SK-MEL-5 (cell line): Measurements from ENCODE around the gene NRDE2. TPM values are rescaled to one million over a fixed set of nuclear protein-coding genes. Genes with fewer than 3 reads are reported as not detected.

ENCODE experiments used
- DNase-seq: peaks from one replicate; pipeline ENCODE4 v3.0.0-alpha.2; 2016; ENCODE audit warnings: low read depth, low spot score
- in situ Hi-C: cut with HindIII; loops from 2 replicates; pipeline ENCODE4 v1.10.0; 2016; ENCODE audit warnings: low sequenced_read_pairs, high pct_unique_total_duplicates, low pct_unique_long_range_greater_than_20kb
- total RNA-seq: library from RNA; depleted of rRNA; stranded (reverse); fragments of >200 nt; shearing (Covaris generic); gene quantifications from 2 replicates; pipeline ENCODE4 v1.2.3, GENCODE V29; 2014

NRDE2 gene
- total RNA-seq, 1 experiment from 2014 or later = 11.0 TPM

DNA sequence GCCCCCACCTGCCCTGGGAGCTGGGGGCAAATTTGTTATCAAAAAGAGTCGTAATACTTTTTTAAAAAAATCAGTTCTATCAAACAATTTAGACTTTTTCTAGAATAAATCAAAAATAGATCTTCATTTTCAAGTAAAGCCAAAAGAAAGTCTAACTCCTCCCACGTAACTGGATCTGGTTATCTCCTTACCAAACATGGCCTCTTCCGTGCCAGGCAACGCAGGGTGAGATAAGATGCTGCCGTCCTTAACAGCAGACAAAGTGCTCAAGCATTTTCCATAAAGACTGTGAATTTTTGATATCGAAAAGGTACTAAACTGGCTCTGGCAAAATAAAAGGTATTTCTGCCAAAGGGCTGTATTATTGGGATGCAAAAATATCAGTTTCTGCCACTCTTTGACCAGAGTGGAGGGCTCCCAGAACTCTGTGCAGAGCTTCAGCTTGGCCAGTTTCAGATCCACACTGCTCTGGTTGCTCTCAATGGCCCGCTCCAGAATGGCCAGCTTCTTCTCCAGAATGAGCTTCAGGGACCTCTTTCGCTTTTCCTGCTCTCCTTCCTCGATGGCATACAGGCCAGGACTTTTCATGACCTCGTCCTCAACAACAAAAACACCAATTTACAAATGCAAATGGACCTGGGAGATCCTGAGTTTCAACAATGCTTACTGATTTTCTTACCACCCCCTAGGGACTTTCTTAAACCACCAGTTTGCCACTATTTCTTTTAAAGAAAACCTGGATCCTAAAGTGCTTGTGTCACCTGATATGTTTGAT lies 29.0 kb downstream of the NRDE2 start:
- DNase-seq = no peak
- in situ Hi-C loops = no loop called here

DNA sequence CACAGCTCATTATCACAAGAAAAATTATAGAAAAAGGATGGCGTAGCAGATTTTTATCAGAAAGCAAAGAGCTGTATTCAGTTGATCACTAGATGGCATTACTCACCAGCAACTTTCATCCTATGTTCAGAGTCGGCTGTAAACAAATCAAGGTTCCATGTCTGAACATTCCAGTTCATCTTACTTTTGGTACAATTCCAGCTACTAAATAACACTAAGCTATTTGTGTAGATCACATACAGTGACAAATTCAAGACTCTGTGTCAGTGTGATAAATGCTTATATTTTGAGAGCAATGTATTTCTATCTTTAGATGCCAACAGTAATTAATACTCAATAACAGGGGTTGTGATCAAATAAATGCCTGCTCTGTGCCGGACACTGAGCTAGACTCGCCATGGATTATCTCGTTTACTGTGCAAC lies 30.1 kb downstream of the NRDE2 start:
- DNase-seq = peak; percentile 63
- in situ Hi-C loops = no loop called here

DNA sequence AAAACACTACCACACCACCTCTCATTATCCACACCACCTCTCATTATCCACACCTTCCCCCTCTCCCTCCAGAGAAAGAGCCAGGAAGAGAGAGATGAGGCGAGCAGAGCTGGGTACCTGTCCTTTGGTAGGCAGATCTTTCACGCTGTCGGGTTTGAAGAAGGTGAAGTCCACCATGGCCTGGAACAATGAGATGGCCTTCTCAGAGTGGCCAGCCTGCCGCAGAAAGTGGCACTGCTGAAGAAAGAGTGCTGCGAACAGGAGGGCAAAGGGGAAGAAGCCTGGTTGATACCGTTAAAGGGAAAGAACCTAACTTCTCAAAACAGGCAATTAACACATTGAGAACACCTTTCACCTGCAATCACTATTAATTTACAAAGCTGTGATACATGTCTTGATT lies 30.6 kb downstream of the NRDE2 start:
- in situ Hi-C loops = no loop called here
- no peak for DNase-seq

DNA sequence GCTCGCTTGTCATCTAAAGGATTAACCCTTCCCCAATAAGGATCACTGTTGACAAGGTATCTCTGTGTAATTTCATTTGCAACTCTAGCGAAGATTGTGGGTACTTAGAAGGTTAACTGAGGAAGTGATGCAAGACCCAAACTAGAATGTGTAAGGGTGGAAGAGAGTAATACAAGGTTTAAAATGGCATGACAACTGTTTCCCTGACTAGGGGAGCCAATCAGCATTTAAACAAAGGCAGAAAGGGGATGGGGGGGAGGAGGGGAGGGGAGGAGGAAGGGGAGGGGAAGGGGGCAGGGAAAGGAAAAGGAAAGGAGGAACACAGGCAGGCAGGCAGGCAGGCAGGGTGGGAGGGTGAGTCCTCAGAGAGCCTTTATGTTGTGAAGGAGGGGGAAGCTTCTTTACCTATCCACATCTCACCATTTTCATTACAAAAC lies 31.1 kb downstream of the NRDE2 start:
- DNase-seq = no peak
- in situ Hi-C loops = no loop called here

DNA sequence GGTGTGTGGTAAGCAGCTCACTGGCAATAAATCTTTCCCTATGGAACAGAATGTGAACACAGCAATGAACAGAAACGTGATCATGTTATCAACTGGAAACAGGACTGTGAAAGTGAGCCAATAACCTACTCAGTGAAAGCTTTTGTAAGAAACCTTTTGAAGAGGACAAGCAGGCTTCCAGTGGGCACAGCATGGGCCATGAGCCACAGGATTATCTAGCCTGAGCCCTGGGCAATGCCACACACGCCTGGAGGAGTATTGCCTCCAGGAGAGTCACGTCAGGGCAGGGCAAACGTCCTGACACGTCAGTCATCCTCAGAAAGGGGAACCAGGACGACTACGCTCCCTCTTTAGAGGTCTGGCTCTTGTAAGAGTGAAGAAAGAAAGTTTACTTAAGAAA lies 32.3 kb downstream of the NRDE2 start:
- in situ Hi-C loops = no loop called here
- no peak for DNase-seq

DNA sequence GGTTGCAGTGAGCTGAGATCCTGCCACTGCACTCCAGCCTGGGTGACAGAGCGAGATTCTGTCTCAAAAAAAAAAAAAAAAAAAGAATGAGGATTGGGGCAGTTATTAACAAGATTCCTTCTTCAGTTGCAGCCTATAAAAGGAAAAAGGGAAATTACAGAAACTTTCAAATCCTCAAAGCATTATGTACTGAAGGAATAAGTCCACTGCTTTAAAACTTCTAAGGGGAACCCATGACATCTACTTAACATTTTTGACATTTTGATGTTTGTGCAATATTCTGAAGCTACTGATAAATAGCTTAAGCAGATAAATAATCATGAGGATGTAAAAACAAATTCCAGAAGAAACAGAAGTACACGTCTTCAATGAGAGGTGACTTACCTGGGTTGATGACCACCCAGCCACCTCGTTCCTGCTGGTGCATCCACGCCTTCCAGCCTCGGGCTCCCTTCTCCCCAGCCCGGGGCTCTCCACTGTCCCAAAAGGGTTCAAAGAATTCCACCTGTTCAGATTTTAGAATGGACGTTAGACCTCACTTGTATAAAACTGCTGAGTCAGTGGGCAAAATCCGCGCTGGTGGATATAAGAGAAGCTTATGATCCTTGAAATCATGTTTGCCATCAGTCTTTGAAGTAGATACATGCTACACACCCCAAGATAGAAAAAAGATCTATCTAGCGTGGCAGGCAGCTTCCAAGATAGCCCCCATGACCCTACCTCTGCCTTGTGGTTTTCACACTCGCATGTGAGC lies 33.7 kb downstream of the NRDE2 start:
- in situ Hi-C loops = no loop called here
- DNase-seq = no peak

DNA sequence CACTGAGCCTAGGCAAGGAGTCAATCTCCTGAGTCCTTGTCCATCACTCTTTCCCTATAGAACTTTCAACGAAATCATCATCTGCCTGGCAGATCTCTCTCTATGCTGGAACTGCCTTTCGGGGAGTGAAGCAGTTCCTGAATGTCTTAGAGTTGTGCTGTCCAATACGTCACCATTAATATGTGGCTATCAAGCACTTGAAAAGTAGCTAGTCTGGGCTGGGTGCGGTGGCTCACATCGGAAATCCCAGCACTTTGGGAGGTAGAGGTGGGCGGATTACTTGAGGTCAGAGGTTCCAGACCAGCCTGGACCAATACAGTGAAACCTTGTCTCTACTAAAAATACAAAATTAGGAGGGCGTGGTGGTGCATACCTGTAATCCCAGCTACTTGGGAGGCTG lies 35.1 kb downstream of the NRDE2 start:
- DNase-seq = no peak
- in situ Hi-C loops = no loop called here

DNA sequence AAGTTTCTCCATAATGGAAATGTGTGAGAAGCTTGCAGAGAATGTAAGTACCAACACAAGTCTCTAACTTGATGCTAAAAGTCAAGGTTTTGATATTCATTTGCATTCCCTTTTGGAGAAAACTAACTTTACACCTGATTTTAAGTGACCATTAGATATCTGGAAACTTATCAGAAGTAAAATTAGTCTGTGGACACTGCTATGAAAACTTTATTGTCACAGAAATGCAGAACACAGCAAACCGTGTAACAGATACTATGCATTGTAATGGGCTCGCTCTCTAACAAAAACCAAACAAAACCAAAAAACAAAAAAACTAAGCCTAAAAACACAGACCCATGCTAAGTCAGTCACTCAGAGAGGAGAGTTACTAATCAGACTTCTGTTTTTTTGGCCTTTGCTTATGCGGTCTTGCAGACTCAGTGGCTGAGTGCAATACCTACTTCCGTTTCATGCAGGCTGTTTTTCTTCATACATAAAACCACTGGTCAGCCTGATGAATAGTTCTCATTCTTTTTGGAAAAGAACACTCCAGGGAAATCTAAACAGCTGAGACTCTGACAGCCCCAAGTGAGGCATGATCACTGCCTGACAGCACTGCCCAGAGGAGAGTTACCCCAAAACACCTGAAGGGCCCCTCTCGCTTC lies 35.7 kb downstream of the NRDE2 start:
- peak; percentile 79 for DNase-seq
- in situ Hi-C loops = no loop called here

DNA sequence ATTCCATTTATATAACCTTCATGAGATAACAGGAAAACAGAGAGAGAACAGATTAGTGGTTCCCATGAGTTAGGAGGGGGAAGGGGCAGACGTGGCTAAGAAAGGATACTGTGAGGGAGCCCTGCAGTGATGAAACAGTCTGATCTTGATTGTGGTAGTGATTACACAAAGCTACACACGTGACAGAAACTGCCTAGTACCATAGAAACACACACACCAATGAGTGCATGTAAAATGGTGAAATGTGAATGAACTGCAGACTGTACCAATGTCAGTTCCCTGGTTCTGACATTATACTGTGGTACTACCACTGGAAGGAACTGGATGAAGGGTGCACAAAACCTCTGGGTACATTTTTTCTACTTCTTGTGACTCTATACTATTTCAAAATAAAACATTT lies 36.9 kb downstream of the NRDE2 start:
- peak; percentile 24 for DNase-seq
- in situ Hi-C loops = no loop called here

DNA sequence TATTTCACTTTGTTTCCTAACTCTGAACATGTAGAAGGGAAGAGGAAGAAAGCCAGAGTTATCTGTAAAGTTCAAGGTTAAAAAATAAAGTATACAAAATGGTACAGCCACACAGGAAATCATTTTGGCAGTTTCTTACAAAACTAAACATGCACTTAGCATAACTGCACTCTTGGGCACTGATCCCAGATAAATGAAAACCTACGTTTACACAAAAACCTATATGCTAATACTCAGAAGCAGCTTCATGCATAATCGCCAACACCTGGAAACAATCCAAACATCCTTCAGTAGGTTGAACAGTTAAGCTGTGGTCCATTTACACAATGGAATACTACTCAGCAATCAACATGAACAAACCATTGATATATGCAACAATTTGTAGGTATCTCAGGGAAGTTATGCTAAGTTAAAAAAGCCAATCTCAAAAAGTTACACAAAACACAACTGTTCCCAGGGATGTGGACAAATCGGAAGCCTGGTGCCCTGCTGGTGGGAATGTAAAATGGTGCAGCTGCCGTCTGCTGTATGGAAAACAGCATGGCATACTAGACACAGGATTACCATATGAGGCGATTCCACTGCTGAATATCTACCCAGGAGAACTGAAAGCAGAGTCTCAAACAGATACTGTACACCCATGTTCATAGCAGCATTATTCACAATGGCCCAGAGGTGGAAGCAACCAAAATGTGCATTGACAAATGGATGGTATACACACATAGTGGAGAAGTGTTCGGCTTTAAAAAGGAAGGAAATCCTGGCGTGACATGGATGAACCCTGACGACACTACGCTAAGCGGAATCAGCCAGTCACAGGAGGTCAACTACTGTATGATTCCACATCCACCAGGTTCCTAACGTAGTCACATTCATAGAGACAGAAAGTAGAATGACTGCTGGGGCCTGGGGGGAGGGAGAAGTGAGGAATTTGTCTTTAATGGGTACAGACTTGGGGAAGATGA lies 37.7 kb downstream of the NRDE2 start:
- in situ Hi-C loops = no loop called here
- DNase-seq = no peak

DNA sequence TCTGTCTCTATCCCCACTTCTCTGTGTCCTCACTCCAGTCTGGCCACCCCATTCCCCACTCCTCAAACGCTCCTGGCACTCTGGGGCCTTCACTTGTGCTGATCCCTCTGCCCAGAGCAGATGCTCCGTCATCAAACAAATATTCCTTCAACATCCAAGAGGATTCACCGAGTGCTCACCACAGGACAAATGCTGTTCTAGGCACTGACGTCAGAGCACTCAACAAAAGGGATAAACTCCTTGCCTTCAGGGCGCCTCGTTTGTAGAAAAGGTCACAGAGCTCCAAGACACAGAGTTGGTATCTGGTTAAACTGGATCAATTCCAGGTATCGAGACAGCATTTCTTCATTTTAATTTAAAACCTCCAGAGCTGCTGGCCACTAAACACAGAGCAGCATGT lies 40.0 kb downstream of the NRDE2 start:
- peak; percentile 61 for DNase-seq
- in situ Hi-C loops = no loop called here

DNA sequence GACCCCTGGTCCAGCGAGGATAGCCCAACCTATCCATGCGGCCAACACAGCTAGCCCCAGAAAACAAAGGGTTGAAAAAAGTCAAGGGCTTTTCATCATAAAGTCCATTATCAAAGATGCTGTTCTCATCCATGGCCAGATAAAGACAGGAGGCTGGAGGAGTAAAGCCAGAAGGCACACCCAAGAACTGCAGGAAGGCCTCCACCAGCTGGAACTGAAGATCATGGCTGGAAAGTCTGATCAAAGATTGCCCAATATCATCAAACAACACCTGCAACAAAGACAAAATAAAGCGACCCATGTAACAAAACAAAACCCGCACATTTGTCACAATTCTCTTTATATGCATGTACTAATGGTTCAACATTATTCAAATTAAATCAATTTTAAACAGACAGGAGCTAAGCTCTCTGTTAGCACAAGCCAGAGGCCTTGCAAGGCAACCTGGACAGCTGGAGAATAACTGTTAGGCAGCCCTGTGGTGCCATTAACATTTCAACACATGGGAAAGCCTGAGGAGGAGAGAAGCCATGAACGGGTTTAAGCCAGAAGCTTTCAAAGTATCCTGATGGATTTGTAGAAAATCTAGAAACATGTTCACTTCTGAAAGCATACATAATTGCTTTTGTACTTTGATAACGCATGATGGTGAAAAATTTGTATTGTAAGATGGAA lies 41.3 kb downstream of the NRDE2 start:
- in situ Hi-C loops = no loop called here

DNA sequence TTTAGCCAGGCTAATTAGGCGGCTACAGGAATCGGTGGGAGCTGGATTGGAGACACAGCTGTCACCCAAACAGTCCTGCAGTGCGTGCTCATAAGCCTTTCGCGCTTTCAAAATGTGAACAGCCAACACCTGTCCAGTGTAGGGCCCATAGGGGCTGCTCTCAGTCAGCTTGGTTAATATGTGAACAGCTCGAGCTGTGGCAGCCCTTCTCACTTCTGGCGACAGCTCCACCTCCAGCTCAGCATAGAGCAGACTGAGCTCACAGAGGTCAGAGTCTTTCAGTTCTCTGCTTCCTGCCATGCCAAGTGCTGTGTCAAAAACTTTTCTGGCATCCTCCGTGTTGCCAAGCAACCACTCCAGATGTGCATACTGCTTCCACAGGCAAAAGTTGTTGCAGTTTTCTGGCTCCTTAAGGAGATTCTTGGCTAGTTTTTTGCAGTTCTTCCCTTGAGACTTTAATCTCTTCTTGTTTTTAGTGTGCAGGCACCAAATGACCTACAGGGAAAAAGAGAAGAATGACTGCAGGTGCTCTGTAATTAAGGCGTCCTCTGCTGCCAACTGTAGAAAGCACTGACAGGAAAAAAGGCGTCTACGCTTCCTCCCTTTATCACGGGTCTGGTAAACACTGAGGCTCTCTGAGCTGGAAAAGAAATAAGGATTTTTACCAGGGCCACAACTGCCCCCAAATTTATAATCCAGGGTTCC lies 42.9 kb downstream of the NRDE2 start:
- in situ Hi-C loops = no loop called here
- DNase-seq = no peak

More for the DNA sequence above, 41.3 kb downstream of the NRDE2 start:
- DNase-seq = no peak

DNA sequence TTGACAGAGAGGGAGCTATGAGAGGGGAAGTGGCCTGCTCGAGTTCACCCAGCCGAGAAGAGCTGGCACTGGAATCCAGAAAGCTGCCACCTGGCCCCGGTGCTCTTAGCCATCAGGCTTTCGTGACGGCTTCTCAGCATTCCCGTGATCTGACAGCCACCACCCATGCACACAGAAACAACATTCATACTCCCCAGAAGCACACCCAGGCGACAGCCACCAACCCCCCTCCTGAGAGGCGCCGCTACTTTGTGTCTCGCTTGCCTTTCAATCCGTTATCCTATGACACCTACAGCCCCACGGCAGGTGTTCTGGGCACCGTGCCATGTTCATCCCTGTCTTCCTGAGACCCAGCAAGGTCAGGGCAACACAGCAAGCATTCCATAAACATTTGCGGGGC lies 44.0 kb downstream of the NRDE2 start:
- in situ Hi-C loops = no loop called here
- DNase-seq = no peak

DNA sequence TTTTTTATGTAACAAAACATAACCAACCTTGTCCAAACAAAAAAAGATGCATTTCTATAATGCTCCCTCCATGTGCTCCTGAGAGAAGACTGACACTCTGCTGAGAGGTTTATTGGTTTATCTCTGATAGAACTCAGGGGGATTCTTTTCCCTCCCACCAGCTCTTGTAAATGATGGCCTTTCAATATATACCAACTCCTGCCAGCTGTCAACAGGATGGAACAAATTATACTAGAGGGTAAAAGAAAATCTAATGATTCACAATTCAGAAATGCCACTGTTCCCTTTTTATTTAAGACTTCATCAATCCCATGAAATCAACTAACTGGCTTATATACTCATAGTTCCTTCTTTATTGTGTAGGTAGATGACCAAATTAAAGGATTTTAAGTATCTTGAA lies 50.0 kb downstream of the NRDE2 start:
- no peak for DNase-seq
- in situ Hi-C loops = no loop called here

DNA sequence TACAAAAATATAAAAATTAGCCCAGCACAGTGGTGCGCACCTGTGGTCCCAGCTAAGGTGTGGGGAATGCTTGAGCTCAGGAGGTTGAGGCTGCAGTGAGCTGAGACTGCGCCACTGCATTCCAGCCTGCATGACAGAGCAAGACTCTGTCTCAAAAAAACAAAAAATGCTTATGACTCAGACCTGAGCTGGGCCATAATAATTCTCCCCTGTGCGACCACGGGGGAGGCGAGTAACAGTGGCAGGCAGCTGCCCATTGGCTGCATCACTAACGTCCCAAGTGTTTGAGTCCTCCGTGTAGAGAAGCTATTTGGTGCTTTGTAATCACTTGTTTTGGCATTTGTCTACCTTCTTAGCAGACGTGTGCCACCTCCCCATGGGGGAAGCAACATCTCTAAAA lies 50.5 kb downstream of the NRDE2 start:
- in situ Hi-C loops = no loop called here
- no peak for DNase-seq

DNA sequence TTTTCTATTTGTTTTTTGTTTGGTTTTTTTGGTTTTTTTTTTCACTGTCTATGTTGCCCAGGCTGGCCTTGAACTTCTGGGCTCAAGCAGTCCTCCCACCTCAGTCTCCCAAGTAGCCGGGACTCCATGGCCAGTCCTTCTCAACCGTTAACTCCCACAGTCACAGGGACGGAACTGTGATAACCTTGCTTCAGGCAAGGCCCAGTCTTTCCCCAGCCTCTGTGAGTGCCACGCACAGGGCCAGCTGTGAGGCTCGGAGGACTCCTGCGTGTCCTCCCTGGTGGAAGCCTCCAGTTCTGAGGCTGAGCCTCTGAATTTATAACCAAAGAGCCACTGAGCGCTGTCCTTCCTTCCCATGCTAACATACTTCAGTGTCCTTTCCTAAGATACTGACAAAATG lies 51.6 kb downstream of the NRDE2 start:
- no peak for DNase-seq
- in situ Hi-C loops = no loop called here
